DND-41 (cell line): ENCODE data around the gene IGFBP6.

ENCODE experiments used
- EZH2 ChIP-seq: IDR thresholded peaks from 3 replicates; pipeline ENCODE4 v1.6.1; 2012; ENCODE audit warnings: borderline replicate concordance, low read depth, mild to moderate bottlenecking, moderate library complexity, low read length, inconsistent platforms; ENCODE audit not compliant: severe bottlenecking
- TF ChIP-seq, protein P1 (sequence below): IDR thresholded peaks from 2 replicates; pipeline ENCODE4 v1.5.1; 2012; ENCODE audit warnings: borderline replicate concordance, low read length, moderate library complexity, mild to moderate bottlenecking; ENCODE audit not compliant: poor library complexity, severe bottlenecking; ENCODE audit errors: extremely low read depth

DNA sequence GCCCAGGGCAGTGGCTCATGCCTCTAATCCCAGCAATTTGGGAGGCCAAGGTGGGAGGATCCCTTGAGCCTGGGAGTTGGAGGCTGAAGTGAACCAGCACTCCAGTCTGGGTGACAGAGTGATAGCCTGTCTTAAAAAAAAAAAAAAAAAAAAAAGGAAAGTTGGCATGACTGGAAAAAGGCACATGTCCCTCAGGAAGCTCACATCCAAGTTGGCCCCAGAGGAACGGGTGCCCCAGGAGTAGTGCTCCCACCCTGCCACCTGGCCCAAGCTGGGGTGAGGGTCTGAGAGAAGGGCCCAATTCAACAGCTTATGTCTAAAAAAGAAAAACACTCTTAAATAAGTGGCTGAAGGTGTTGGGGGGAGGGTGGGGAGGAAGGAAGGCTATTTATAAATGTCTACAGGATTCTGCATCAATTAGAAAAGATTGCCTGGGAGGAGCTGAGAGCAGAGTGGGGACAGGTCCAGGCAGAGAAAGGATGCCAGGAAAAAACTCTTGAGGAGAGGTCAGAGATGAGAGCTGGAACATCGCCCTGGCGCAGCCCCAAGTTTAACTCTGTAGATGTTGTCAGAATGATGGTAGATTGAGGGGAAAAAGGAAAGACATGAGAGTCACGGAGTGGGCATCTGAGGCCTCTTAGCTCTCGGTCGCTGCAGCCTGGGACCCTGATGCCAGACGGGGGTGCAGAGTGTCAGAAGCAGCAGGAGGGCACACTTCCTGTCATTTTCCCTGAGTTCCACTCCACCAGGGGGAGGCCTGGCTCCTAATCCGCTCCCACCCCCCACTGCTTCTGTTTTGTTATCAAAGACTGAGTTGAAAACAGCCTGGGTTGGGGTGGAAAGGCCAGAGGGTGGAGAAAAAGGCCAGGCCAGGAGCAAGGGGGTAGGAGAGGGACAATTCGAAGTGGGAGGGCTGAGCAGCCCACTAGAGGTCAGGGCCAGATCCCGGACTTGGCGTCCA is 25.6 kb upstream of the IGFBP6 start:
- TF ChIP-seq, protein P1, sequence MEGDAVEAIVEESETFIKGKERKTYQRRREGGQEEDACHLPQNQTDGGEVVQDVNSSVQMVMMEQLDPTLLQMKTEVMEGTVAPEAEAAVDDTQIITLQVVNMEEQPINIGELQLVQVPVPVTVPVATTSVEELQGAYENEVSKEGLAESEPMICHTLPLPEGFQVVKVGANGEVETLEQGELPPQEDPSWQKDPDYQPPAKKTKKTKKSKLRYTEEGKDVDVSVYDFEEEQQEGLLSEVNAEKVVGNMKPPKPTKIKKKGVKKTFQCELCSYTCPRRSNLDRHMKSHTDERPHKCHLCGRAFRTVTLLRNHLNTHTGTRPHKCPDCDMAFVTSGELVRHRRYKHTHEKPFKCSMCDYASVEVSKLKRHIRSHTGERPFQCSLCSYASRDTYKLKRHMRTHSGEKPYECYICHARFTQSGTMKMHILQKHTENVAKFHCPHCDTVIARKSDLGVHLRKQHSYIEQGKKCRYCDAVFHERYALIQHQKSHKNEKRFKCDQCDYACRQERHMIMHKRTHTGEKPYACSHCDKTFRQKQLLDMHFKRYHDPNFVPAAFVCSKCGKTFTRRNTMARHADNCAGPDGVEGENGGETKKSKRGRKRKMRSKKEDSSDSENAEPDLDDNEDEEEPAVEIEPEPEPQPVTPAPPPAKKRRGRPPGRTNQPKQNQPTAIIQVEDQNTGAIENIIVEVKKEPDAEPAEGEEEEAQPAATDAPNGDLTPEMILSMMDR: no peak
- no peak for TF ChIP-seq EZH2
